Endothelial cell of umbilical vein (primary cell): Measurements from ENCODE around the gene RUSF1. TPM values are rescaled to one million over a fixed set of nuclear protein-coding genes. Genes with fewer than 3 reads are reported as not detected.

Source experiments
- BruUV-seq: library from RNA; stranded (reverse); fragments of 400-500 nt; replicated peaks from 2 replicates; lab custom pipeline; 2021; lab: Mats Ljungman, UMichigan
- CTCF ChIA-PET: fragments of 300-600, 350-600 bp; sonication (Branson Sonifier 250); formaldehyde crosslinking; loops from one replicate; lab custom pipeline; 2021; ENCODE audit warnings: antibody characterized with exemption, inconsistent platforms; lab: Charles Lee
- POLR2A ChIA-PET: fragments of 300-600, 350-600 bp; sonication (Branson Sonifier 250); formaldehyde crosslinking; loops from one replicate; lab custom pipeline; 2021; ENCODE audit warnings: antibody characterized with exemption, inconsistent platforms; lab: Charles Lee
- DNase-seq: peaks from one replicate; pipeline ENCODE4 v3.0.0-alpha.2; 2011; ENCODE audit warnings: low read depth, low spot score
- FAIRE-seq: peaks from 2 replicates; lab custom pipeline; 2011; peaks lifted over from hg19 to GRCh38; lab: Jason Lieb, UNC
- H2AFZ ChIP-seq: 2 replicates; pipeline ENCODE4 v1.6.0; 2012; ENCODE audit warnings: low read depth, low read length, control low read depth, inconsistent platforms
- H3K27ac ChIP-seq: 2 replicates; pipeline ENCODE4 v1.5.1; 2011; ENCODE audit warnings: low read depth, mild to moderate bottlenecking, control low read depth, low read length, moderate library complexity; ENCODE audit not compliant: insufficient read depth
- H3K27me3 ChIP-seq, 2 experiments: 2 replicates each; pipeline versions ENCODE4 v1.6.0 to v1.6.1; 2011; ENCODE audit warnings: low read length in 2 of 2, mixed read lengths in 1 of 2; ENCODE audit not compliant: control insufficient read depth in 2 of 2, insufficient read depth in 2 of 2
- H3K36me3 ChIP-seq, 2 experiments: 2 replicates in 1 of 2; 3 replicates in 1 of 2; pipeline ENCODE4 v1.5.1; 2011; ENCODE audit warnings: low read length in 2 of 2, mild to moderate bottlenecking in 1 of 2, moderate library complexity in 1 of 2; ENCODE audit not compliant: control insufficient read depth in 2 of 2, insufficient read depth in 2 of 2; ENCODE audit errors: extremely low read depth in 1 of 2
- H3K4me1 ChIP-seq: 3 replicates; pipeline ENCODE4 v1.5.1; 2011; ENCODE audit warnings: mild to moderate bottlenecking, low read length; ENCODE audit not compliant: control insufficient read depth, insufficient read depth; ENCODE audit errors: extremely low read depth
- H3K4me2 ChIP-seq: 2 replicates; pipeline ENCODE4 v1.6.1; 2011; ENCODE audit warnings: low read length, control low read depth, mixed read lengths; ENCODE audit not compliant: insufficient read depth
- H3K4me3 ChIP-seq, 3 experiments: fragments of 200-600 bp in 1 of 3; sonication (generic), shearing (Covaris generic) in 1 of 3; replicated peaks in 1 of 3; 2 replicates each; pipeline ENCODE4 v1.5.1; 2011 to 2016; ENCODE audit warnings: control low read depth in 3 of 3, low read length in 3 of 3, mild to moderate bottlenecking in 2 of 3, inconsistent platforms in 1 of 3, low read depth in 1 of 3, moderate library complexity in 1 of 3; ENCODE audit not compliant: insufficient read depth in 1 of 3
- H3K79me2 ChIP-seq: 2 replicates; pipeline ENCODE4 v1.6.0; 2012; ENCODE audit warnings: low read length, inconsistent platforms; ENCODE audit not compliant: control insufficient read depth, insufficient read depth
- H3K9ac ChIP-seq: replicated peaks from 2 replicates; pipeline ENCODE3; 2011; ENCODE audit warnings: low read length, control low read depth; ENCODE audit not compliant: insufficient read depth; ENCODE audit errors: extremely low read depth
- H3K9me1 ChIP-seq: replicated peaks from 3 replicates; pipeline ENCODE4 v1.6.0; 2011; ENCODE audit warnings: mild to moderate bottlenecking, low read length; ENCODE audit not compliant: control insufficient read depth, insufficient read depth; ENCODE audit errors: extremely low read depth
- H3K9me3 ChIP-seq: replicated peaks from 2 replicates; pipeline ENCODE4 v1.5.1; 2012; ENCODE audit warnings: low read length, inconsistent platforms; ENCODE audit not compliant: control insufficient read depth, insufficient read depth
- H4K20me1 ChIP-seq: replicated peaks from 2 replicates; pipeline ENCODE3; 2011; ENCODE audit warnings: mild to moderate bottlenecking, low read length; ENCODE audit not compliant: control insufficient read depth, insufficient read depth; ENCODE audit errors: extremely low read depth
- EZH2 ChIP-seq: IDR thresholded peaks from 2 replicates; pipeline ENCODE4 v1.6.1; 2012; ENCODE audit warnings: borderline replicate concordance, low read depth, mild to moderate bottlenecking, moderate library complexity, low read length, inconsistent platforms; ENCODE audit not compliant: severe bottlenecking
- FOS ChIP-seq: IDR thresholded peaks from 2 replicates; pipeline ENCODE4 v1.6.1; 2011; ENCODE audit warnings: mild to moderate bottlenecking, low read length, moderate library complexity, borderline replicate concordance; ENCODE audit not compliant: insufficient read depth
- JUN ChIP-seq: IDR thresholded peaks from 2 replicates; pipeline ENCODE4 v1.6.1; 2011; ENCODE audit warnings: borderline replicate concordance, low read depth; ENCODE audit not compliant: insufficient read length, insufficient read depth
- POLR2AphosphoS5 ChIP-seq: IDR thresholded peaks from 2 replicates; pipeline ENCODE4 v1.6.1; 2012; ENCODE audit warnings: low read depth, mild to moderate bottlenecking, control low read depth, low read length, moderate library complexity; ENCODE audit not compliant: insufficient read depth
- dilution Hi-C: fragments of 300-500 bp; cut with MboI; formaldehyde crosslinking; loops from one replicate; pipeline ENCODE4 v1.15.0; 2019; ENCODE audit warnings: low sequenced_read_pairs; ENCODE audit not compliant: extremely low pct_ligation_motif_present
- intact Hi-C: fragments of 100-400 bp; cut with micrococcal nuclease; formaldehyde crosslinking; loops from one replicate; pipeline ENCODE4 v1.10.0; 2022
- polyA plus RNA-seq, 4 experiments: library from polyadenylated mRNA; depleted of rRNA in 3 of 4; stranded (reverse) in 3 of 4; unstranded in 1 of 4; fragments of >200 nt; gene quantifications; 2 replicates each; pipeline versions ENCODE4 v1.2.1 to v1.2.3, GENCODE V29; 2011 to 2012; ENCODE audit warnings: missing spikeins in 1 of 4
- total RNA-seq: library from RNA; stranded (reverse); gene quantifications from 2 replicates; pipeline ENCODE4 v1.2.3, GENCODE V29; 2021
- TF ChIP-seq, protein P1 (sequence below), 2 donors: IDR thresholded peaks; 1 replicate in 1 of 2; 2 replicates in 1 of 2; pipeline ENCODE4 v1.5.1; 2011; ENCODE audit warnings: low read length in 2 of 2, mild to moderate bottlenecking in 2 of 2, moderate library complexity in 2 of 2, control low read depth in 1 of 2, inconsistent platforms in 1 of 2, low read depth in 1 of 2; ENCODE audit not compliant: insufficient read depth in 1 of 2; ENCODE audit errors: extremely low read depth in 1 of 2
- TF ChIP-seq, protein P2 (sequence below): IDR thresholded peaks from 2 replicates; pipeline ENCODE4 v1.6.1; 2011; ENCODE audit not compliant: insufficient read depth, insufficient read length

RUSF1 gene
- total and polyA plus RNA-seq, 2 donors (not counting 3 experiments of a cell fraction or from before 2014, with no cell fraction given): 36.4 to 40.3 TPM

DNA sequence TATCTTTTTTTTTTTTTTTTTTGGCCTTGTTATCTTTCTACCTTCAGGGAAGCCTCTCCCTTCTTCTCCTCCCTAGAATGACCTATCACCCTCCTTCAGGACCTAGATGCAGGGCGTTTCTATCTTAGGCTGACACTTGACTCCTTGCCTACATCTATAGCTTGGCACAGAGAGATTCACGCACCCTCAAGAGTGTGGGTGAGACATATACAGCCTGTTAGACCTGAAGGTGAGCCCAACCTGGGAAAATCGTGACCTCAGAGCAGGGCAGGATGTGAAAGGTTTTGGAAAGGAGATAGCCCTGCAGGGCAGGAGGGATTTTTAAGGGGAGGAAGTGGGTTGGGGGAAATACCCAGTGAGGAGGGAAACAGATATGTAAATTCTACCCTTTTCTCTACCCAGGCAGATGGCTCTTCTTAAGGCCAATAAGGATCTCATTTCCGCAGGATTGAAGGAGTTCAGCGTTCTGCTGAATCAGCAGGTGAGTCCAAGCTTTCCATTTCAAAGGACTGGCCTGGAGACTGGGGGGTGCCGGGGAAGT lies 19.6 kb upstream of the RUSF1 start, which contains the start of gene AHSP:
AHSP (plus strand) TSS at position 167 of the 541 bp plus-strand sequence; CDS start at position 407, 240 bp downstream.
- Histone ChIP-seq H3K36me3 (no peaks in the 10 kb centered on the region), H3K4me3 (no peak within 1 kb of the TSS), H3K27ac (no peak within 1 kb of the TSS), H3K79me2 (no peaks in the 10 kb centered on the region), H3K4me1 (no peaks in the 10 kb centered on the region), H2AFZ (no peak within 1 kb of the TSS), H3K9me3 (no peaks in the 10 kb centered on the region), H3K9me1 (no peaks in the 10 kb centered on the region), H3K4me2 (no peak within 1 kb of the TSS), H3K9ac (no peak within 1 kb of the TSS), H3K27me3 (peaks cover 23 to 28% of the 10 kb centered on the region in 2 experiments), H4K20me1 (no peaks in the 10 kb centered on the region)
- intact Hi-C loops: no loop called here
- dilution Hi-C loops: no loop called here
- FAIRE-seq (no peak), DNase-seq (no peak)
- no TSS peak for BruUV-seq
- ChIA-PET POLR2A (no interaction called here), CTCF (no interaction called here)
- TF ChIP-seq POLR2AphosphoS5: no peak
- no peak for TF ChIP-seq EZH2
- no peak for TF ChIP-seq FOS
- TF ChIP-seq, protein P1, sequence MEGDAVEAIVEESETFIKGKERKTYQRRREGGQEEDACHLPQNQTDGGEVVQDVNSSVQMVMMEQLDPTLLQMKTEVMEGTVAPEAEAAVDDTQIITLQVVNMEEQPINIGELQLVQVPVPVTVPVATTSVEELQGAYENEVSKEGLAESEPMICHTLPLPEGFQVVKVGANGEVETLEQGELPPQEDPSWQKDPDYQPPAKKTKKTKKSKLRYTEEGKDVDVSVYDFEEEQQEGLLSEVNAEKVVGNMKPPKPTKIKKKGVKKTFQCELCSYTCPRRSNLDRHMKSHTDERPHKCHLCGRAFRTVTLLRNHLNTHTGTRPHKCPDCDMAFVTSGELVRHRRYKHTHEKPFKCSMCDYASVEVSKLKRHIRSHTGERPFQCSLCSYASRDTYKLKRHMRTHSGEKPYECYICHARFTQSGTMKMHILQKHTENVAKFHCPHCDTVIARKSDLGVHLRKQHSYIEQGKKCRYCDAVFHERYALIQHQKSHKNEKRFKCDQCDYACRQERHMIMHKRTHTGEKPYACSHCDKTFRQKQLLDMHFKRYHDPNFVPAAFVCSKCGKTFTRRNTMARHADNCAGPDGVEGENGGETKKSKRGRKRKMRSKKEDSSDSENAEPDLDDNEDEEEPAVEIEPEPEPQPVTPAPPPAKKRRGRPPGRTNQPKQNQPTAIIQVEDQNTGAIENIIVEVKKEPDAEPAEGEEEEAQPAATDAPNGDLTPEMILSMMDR (IDR thresholded peaks at IDR 0.05; ENCODE audit: extremely low read depth in 1 of 2, insufficient read depth in 1 of 2, low read depth in 1 of 2, low read length in 2 of 2): no peak
- TF ChIP-seq, protein P2, sequence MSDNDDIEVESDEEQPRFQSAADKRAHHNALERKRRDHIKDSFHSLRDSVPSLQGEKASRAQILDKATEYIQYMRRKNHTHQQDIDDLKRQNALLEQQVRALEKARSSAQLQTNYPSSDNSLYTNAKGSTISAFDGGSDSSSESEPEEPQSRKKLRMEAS: no peak
- no peak for TF ChIP-seq JUN
